HG03066 (cell line): Measurements from ENCODE around the gene CA14.
"Not testable (repeated sequence)": the region's sequence is repeated elsewhere in the genome, so short reads cannot be mapped to it uniquely, and the experiment has no call there.

Experiments
- ATAC-seq: cut with Tn5 transposase; IDR thresholded peaks from one replicate; pipeline ENCODE4 v1.9.1; 2021; ENCODE audit warnings: low read depth; ENCODE audit not compliant: unreplicated experiment

The CA14 gene

DNA sequence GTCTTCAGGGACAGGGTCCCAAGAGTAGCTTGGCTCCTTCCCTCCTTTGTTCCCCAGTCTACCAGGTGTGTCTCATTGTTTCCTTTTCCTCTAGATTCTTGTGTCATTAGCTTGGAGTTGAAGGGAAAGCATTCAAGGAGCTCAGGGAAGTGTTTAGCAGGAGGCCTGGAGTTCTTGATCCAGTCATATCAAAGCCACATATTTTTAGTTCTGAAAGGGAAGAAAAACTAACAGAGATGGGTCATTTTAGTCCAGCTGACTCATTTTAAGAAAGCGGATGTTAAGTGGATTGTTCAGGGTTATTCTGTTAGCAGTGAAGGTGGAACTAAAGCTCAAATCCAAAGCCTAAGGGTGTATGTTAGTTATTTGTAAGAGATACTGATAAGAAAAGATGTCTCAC lies 15.7 kb downstream of the CA14 start:
- ATAC-seq: no peak

DNA sequence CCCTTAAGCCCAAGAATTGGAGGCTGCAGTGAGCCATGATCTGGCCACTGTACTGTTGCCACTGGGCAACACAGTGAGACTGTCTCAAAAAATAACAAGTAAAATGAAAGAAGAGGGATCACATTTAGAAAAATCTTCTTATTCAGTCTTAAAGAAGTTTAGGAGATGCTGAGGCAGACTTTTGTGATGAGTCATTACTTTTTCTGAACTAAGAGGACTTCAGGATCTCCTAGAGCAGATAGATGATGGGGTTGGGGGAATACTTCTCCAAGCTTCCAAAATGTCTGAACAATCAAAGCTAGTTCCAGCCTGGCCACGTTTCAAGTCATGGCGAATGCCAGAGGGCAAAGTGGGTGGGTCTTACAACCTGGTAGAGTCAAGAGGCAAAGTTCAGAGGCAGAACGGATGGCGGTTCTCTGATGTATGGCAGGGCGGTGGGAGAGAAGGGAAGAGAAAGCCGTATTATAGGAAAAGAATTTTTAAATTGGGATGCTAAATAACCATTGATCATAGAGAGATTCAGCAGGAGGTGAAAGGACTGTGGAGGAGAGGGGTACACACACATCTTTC lies 22.6 kb downstream of the CA14 start:
- ATAC-seq: no peak

DNA sequence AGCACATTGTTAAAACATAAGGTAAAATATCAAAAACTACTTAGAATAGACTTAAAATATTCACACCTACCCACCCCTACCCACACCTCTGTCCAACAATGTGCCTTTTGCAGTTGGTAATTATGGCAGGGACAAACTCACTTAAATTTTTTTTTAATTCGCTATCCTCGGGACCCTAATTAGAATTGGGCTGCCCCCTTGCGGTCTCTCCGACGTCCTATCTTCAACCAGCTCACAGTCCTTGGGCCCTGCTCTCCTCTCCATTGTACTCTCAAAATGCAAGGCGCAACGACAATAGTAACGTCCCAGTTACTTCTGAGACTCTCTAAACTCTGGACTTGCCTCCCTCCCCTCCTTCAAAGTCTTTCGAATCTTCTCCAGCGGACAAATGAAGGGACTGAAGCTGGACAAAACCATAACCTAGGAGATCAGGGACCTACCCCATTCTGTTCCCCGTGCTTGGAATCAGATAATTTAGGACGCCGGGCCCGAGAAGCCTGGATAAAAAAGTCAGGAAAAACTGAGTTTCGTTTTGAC lies 23.7 kb downstream of the CA14 start:
- ATAC-seq: no peak

DNA sequence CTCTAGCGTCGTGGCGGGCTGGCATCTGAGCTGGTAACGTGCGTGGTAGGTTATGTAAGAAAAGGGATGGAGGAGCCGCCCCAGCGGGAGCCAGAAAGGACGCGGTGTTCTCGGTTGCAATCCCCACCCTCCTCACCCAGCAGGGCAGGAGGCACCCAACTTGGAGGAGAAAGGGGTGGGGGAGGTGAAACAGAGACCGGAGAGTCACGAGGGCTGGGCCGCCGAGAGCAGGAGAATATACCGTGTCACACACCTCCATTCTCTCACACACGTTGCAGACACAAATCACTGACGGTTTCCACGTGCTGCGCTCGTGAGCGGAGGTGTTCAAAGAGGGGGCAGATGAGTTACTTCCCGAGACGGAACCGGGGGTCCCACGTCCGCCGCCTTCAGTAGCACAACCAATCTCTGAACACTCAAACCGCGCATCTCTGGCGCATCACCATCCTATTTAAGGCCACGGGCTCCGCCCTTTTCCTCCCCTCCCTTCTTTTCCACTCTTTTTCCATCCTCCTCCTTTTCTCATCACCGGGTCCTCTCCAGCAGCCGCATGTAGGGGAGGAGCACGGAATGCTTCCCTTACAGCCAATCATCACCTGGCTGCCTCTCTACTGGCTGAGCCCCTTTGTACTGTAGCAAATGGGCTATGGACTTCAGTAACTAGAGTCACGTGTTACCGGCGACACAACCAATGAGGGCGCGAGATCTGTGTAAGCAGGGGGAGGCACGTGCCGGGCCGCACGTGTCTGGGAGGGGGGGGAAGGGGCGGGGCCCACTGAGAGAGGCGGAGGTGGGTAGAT lies 24.4 kb downstream of the CA14 start, which contains the start of gene CIART:
CIART (plus strand) TSS at position 797 of the 800 bp plus-strand sequence. CDS start 714 bp downstream, outside the sequence.
- ATAC-seq: no peak

DNA sequence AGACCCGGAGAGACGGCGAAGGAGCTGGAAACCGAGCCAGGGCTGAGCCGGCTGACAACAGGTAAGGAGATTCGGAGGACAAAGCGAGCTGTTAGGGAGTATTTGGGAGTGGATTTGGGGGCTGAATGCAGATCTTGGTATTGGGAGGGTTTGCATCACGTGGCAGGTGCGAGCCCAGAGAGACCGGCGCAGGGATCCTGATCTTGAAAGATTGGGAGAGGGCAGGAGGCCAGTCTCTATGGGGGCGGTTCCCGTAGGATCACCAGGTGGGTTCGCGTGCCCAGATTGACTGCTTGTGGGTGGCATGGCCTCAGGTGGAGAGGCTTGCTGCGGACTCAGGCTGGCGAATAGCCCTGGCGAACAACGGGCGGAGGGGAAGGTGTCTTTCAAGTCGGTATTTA lies 25.0 kb downstream of the CA14 start:
- no peak for ATAC-seq

DNA sequence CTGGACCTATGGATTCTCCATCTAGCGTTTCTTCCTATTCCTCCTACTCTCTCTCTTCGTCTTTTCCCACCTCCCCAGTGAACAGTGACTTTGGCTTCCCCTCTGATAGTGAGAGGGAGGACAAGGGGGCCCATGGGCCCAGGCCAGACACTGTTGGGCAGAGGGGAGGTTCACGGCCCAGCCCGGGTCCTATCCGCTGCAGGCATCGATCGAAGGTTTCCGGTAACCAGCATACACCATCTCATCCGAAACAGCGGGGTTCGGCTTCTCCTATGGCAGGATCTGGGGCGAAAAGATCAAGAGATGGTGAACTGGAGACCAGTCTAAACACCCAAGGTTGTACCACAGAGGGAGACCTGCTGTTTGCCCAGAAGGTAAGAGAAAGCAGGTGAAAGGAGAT lies 25.7 kb downstream of the CA14 start:
- ATAC-seq: no peak

DNA sequence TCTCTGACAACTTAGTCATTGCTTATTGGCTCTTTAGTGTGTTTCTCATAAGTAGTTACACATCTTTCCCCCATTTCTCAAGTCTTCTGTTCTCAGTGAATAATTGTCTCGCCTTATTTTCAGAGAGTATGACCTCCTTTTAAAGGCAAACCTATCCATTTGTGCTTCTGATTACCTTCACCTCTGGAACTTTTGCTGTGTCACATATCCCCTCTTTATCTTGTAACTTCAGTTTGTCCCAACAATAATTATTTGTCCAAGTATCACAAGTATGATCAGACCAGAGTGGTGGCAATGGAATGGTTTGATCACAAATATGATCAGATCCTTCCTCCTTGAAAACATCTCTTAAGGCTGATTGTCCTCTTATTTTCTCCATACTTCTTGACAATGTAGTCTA lies 30.8 kb downstream of the CA14 start:
- no peak for ATAC-seq

DNA sequence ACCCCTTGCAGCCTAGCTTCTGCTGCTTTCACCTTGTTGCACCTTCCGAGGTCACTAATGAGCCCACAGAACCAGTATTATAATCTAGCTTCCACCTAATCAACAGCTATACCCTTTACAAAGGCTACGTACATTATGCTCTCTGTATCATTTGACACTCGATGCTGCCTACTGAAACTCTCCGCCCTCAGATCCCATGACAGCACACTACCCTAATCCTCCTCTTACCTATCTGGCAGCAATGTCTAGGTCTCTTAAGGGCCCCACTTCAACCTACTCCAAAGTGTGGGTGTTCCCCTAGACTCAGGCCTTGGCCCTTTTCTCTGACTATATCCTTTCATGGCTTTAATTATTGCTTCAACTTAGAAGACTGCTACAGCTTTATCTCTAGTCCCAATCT lies 31.2 kb downstream of the CA14 start:
- no peak for ATAC-seq

DNA sequence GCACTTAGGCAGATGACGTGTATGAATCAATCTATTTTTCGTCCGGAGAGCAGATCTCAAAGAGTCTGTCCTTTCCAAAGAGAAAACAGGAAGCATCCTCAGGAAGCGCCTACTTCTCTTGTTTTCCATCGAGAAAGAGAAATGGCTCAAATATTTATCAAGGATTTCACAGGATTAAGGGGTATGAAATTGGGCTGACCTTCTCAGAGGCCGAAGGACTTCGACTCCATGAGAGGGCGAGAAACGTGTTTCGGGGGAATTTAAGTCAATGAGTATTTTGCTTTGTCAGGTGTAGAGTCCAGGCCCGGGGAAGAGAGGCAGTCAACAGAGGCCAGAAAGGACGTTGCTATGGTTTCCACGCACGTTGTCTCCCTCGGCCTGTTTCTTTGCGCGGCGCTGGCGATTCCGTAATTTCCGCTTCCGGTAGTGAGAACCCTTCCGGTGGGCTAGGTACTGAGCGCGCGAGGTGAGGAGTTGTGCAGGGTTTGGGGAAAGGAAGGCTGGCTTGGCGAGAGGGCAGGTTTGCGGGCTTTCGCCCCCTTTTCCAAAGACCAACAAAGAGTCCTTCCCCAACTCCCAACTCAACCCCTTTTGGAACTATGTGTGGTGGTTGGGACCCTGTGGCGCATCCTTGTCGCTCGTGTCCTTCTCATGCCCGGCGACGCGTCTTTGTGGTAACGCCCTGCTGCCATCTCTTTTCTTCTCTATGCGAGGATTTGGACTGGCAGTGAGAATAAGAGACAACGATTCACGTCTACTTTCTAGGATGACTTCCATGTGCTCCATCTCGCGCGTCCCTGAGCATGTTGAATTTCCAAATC lies 36.1 kb downstream of the CA14 start, which contains the start of gene MRPS21:
MRPS21 (plus strand) TSS at position 429 of the 821 bp plus-strand sequence. CDS start 506 bp downstream, outside the sequence.
- peak; percentile 97 for ATAC-seq

DNA sequence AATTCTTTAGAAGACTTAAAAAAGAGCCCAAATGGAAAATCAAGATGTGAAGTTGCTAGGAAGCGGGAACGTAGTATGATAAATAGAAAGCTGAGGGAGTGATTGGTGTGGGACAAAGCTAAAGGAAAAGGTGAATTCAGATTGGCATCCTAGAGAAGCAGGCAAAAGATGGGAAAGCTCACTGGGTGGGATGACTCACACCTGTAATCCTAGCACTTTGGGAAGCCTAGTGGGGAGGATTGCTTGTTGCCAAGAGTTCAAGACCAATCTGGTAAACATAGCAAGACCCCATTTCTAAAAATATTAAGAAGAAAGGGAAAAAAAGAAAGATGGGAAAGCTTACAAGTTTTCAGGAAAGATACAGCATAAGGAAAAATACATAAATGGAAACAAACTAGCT lies 37.9 kb downstream of the CA14 start:
- no peak for ATAC-seq

DNA sequence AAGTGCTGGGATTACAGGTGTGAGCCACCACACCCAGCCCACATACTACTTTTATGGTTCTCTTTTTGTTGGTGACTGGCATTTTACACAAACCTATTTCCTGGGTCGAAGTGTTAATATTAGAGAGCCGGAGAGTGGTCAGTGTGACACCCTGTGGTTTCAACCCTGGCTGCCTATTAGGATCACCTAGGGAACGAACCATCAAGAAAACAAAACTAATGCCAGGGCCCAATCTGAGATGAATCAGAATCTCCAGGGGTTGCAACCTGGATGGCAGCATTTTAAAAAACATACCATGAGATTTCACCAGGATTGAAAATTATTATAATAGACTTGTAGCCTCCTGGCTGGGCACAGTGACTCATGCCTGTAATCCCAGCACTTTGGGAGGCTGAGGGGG lies 42.1 kb downstream of the CA14 start:
- no peak for ATAC-seq

DNA sequence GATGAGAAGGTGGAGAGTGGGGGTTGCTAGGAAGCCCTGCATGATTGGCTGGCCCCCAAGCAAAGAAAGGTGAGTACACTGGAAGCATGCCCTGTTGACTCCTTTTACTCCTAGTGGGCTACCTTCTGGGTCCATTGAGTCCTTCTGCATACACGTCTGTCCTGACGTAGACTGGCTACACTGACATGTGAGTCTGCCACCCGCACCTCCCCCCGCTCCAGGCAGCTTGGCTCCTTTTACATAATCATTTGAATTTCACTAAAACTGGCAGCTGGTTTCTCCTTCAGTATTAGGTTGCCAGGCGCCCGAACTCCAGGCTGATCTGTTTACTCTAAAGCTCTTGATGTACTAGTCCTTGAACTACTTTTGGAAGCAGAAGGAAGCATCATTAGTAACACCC lies 44.8 kb downstream of the CA14 start:
- ATAC-seq: no peak

DNA sequence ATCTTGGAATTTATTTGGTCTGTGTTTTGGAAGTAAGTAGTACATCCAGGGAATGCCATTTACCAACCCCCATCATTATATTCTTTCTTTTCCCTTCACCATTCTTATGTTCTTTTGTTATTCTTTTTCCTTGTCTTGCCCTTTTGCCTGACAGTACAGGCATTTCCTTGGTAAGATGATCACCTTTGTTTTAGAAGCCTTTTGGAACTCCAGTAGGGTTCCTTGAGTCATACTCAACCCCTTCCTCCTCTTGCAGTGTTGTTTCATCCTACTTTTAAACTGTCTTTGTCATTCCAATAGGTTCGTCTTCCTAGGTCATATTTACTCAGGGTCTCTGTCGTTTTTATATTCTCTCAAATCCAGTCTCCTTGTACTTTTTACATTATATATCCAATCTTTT lies 45.3 kb downstream of the CA14 start:
- ATAC-seq: no peak

DNA sequence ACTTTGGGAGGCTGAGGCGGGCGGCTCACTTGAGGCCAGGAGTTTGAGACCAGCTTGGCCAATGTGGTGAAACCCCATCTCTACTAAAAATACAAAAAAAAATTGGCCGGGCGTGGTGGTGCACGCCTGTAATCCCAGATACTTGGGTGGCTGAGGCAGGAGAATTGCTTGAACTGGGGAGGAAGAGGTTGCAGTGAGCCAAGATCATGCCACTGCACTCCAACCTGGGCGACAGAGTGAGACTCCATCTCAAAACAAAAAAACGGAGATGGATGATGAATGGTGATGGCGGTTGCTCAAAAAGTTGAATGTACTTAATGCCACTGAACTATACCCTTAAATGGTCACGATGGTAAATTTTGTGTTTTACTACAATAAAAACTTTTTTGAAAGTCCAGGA lies 51.0 kb downstream of the CA14 start:
- not testable (repeated sequence) for ATAC-seq

DNA sequence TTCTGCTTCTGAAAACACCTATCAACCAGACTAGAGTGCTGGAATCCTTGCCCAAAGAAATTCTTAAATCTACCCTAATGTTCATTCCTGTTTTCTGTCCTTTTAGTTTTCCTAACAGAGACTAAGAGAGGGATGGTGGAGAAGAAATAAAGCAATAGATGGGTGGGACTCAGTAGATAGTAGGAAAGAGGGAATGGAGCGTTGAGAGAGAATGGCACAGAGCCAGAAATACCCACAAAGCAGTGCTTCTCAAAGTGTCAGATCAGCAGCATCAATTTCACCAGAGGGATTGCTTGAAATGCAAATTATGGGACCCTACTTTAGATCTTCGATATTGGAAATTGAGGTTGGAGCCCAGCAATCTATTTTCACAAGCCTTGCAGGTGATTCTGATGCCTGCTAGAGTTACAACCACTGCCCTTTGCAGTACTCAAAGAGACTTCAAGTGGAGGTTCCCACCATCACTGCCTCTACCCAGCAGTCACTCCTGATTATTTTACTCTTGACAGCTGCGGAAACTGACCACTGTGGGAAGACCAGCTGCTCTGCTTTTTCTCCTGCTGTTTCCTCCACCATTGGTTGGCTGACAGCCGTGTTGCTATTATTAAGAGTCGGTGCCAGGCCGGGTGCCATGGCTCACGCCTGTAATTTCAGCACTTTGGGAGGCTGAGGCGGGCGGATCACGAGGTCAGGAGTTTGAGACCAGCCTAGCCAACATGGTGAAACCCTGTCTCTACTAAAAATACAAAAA lies 52.4 kb downstream of the CA14 start:
- ATAC-seq: no peak

DNA sequence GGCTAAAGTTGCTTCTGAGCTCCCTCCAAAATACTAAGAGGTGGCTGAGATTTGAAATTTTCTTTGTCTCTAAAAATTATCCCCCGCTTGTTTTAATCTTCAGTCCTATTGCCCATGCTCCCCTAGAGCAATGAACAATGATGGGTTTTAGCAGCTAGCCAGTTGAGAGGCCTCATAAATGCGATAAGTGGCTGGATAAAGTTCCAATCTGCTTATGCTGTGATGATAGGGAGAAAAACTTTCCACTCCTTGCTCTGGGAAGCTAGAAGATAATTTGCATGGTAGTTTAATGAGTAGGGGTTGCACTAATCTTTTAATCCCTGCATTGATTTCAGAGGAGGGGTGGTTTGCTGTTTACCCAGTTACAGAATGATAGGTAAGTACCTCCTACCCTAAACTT lies 54.2 kb downstream of the CA14 start:
- no peak for ATAC-seq
